HepG2 (cell line): ENCODE results near the gene NET1. TPM values are rescaled to one million over a fixed set of nuclear protein-coding genes. Genes with fewer than 3 reads are reported as not detected.

ENCODE experiments used
- ATAC-seq: fragments of 200-7000 bp; cut with Tn5 transposase; 3 replicates; pipeline ENCODE4 v1.9.1; 2020; ENCODE audit warnings: mild to moderate bottlenecking, moderate library complexity
- BruUV-seq: library from RNA; stranded (reverse); fragments of 400-500 nt; replicated peaks from 2 replicates; lab custom pipeline; 2021; lab: Mats Ljungman, UMichigan
- CTCF ChIA-PET: fragments of 300-600 bp; formaldehyde crosslinking; extraction: SDS; loops from one replicate; lab custom pipeline; 2021; ENCODE audit warnings: low total read pairs, inconsistent platforms, low intra/inter-chr PET ratio; lab: Yijun Ruan, JAX
- POLR2A ChIA-PET: fragments of 350-600 bp; sonication (Branson Sonifier 250); formaldehyde crosslinking; loops from one replicate; lab custom pipeline; 2020; ENCODE audit warnings: antibody characterized with exemption, inconsistent platforms; lab: Yijun Ruan, JAX
- DNase-seq: peaks from one replicate; pipeline ENCODE4 v3.0.0-alpha.2; 2015; ENCODE audit warnings: low spot score
- FAIRE-seq: peaks from 3 replicates; lab custom pipeline; 2011; peaks lifted over from hg19 to GRCh38; lab: Jason Lieb, UNC
- H2AFZ ChIP-seq: one replicate; pipeline ENCODE4 v1.6.1; 2011; ENCODE audit warnings: low read length, inconsistent platforms
- H3K27ac ChIP-seq: fragments of 300-600 bp; 3 replicates; pipeline ENCODE4 v1.8.0; 2011; ENCODE audit warnings: mixed run types, mild to moderate bottlenecking, mixed read lengths, low read length, inconsistent platforms; ENCODE audit not compliant: insufficient read depth; ENCODE audit errors: extremely low read length
- H3K27me3 ChIP-seq, 2 experiments: fragments of 200-600 bp in 1 of 2; 2 replicates in 1 of 2; 3 replicates in 1 of 2; pipeline versions ENCODE4 v1.6.0 to v1.8.0; 2011; ENCODE audit warnings: low read length in 2 of 2, mild to moderate bottlenecking in 2 of 2, moderate library complexity in 2 of 2, inconsistent platforms in 1 of 2; ENCODE audit not compliant: insufficient read depth in 2 of 2, control insufficient read depth in 1 of 2
- H3K36me3 ChIP-seq, 2 experiments: fragments of 200-600 bp in 1 of 2; replicated peaks in 1 of 2; 2 replicates in 1 of 2; 3 replicates in 1 of 2; pipeline versions ENCODE4 v1.5.1 to v1.8.0; 2011; ENCODE audit warnings: low read length in 2 of 2, inconsistent platforms in 1 of 2; ENCODE audit not compliant: insufficient read depth in 2 of 2, control insufficient read depth in 1 of 2
- H3K4me1 ChIP-seq: 2 replicates; pipeline ENCODE4 v1.5.1; 2012; ENCODE audit warnings: low read length, inconsistent platforms; ENCODE audit not compliant: insufficient read depth
- H3K4me2 ChIP-seq: 2 replicates; pipeline ENCODE4 v1.6.0; 2011; ENCODE audit warnings: low read depth, low read length, inconsistent platforms
- H3K4me3 ChIP-seq, 3 experiments: fragments of 200-600 bp in 1 of 3; sonication (generic), shearing (Covaris generic) in 1 of 3; replicated peaks in 1 of 3; 2 replicates each; pipeline ENCODE4 v1.5.1; 2011 to 2016; ENCODE audit warnings: low read length in 3 of 3, inconsistent platforms in 2 of 3, low read depth in 2 of 3, mild to moderate bottlenecking in 2 of 3, control low read depth in 1 of 3, mixed read lengths in 1 of 3; ENCODE audit not compliant: insufficient read depth in 1 of 3
- H3K79me2 ChIP-seq: one replicate; pipeline ENCODE4 v1.6.1; 2011; ENCODE audit warnings: low read length, inconsistent platforms; ENCODE audit not compliant: insufficient read depth
- H3K9ac ChIP-seq: 2 replicates; pipeline ENCODE4 v1.6.0; 2011; ENCODE audit warnings: mild to moderate bottlenecking, low read depth, low read length, inconsistent platforms; ENCODE audit not compliant: insufficient read depth
- H3K9me3 ChIP-seq: 2 replicates; pipeline ENCODE4 v1.5.1; 2012; ENCODE audit warnings: mild to moderate bottlenecking, low read length
- H4K20me1 ChIP-seq: 2 replicates; pipeline ENCODE4 v1.6.0; 2011; ENCODE audit warnings: inconsistent platforms, mild to moderate bottlenecking, low read length, moderate library complexity; ENCODE audit not compliant: insufficient read depth
- CBFB ChIP-seq: sonication (generic); formaldehyde crosslinking; IDR thresholded peaks from 2 replicates; pipeline ENCODE4 v1.4.0; 2020; ENCODE audit warnings: missing genetic modification reagents
- GPBP1L1 ChIP-seq: sonication (generic); formaldehyde crosslinking; IDR thresholded peaks from 2 replicates; pipeline ENCODE4 v1.5.0; 2020; ENCODE audit warnings: mild to moderate bottlenecking, missing genetic modification reagents
- KAT2B ChIP-seq: fragments of 150-350 bp; IDR thresholded peaks from 2 replicates; pipeline ENCODE4 v1.6.1; 2014; ENCODE audit warnings: low read depth, low read length, borderline replicate concordance
- MEF2D ChIP-seq: sonication (generic); formaldehyde crosslinking; IDR thresholded peaks from 2 replicates; pipeline ENCODE4 v1.5.1; 2020; ENCODE audit warnings: mild to moderate bottlenecking, missing genetic modification reagents
- NFE2L1 ChIP-seq: sonication (generic); formaldehyde crosslinking; IDR thresholded peaks from 2 replicates; pipeline ENCODE4 v1.4.0; 2020; ENCODE audit warnings: missing genetic modification reagents, mild to moderate bottlenecking, borderline replicate concordance
- NFRKB ChIP-seq: fragments of 450-650 bp; IDR thresholded peaks from 2 replicates; pipeline ENCODE4 v1.6.1; 2017
- TFDP1 ChIP-seq: IDR thresholded peaks from 2 replicates; pipeline ENCODE4 v1.6.1; 2016; ENCODE audit warnings: missing compliant biosample characterization, missing genetic modification reagents, borderline replicate concordance
- ZNF24 ChIP-seq: fragments of 450-650 bp; IDR thresholded peaks from 2 replicates; pipeline ENCODE4 v1.6.1; 2017; ENCODE audit warnings: antibody characterized with exemption, mild to moderate bottlenecking
- ZNF292 ChIP-seq: sonication (generic); formaldehyde crosslinking; IDR thresholded peaks from 2 replicates; pipeline ENCODE4 v1.8.1; 2022; ENCODE audit warnings: mild to moderate bottlenecking, low read depth, missing genetic modification reagents, borderline replicate concordance
- ZNF772 ChIP-seq: sonication (generic); formaldehyde crosslinking; IDR thresholded peaks from 2 replicates; pipeline ENCODE4 v1.5.0; 2020; ENCODE audit warnings: mild to moderate bottlenecking, missing genetic modification reagents
- WGBS: methylation state at CpG from one replicate; pipeline ENCODE4 v1.1.6; 2017; ENCODE audit warnings: low lambda C conversion rate; 5-methylcytosine and 5-hydroxymethylcytosine counted together
- in situ Hi-C: cut with HindIII; loops from 2 replicates; pipeline ENCODE4 v1.10.0; 2017; ENCODE audit warnings: low pct_unique_long_range_greater_than_20kb; ENCODE audit not compliant: extremely low pct_ligation_motif_present
- intact Hi-C: fragments of 100-400 bp; cut with micrococcal nuclease; formaldehyde crosslinking; loops from one replicate; pipeline ENCODE4 v1.10.0; 2022; ENCODE audit not compliant: unreplicated experiment
- polyA plus RNA-seq, 8 experiments: library from polyadenylated mRNA; depleted of rRNA in 3 of 8; stranded (reverse) in 7 of 8; unstranded in 1 of 8; fragments of >200 nt; fragmentation: Illumina TruSeq in 4 of 8; extraction: Trizol in 4 of 8; gene quantifications; 2 replicates each; pipeline versions ENCODE4 v1.2.1 to v1.2.3, GENCODE V29; 2011 to 2016; ENCODE audit warnings: low read depth in 4 of 8, missing spikeins in 1 of 8, mixed read lengths in 1 of 8; ENCODE audit not compliant: insufficient read depth in 1 of 8
- total RNA-seq, 5 experiments: library from RNA; depleted of rRNA; stranded (reverse); fragments of >200 nt; fragmentation: Illumina TruSeq; extraction: Trizol; gene quantifications; 2 replicates each; pipeline ENCODE4 v1.2.3, GENCODE V29; 2016; ENCODE audit warnings: low read depth in 1 of 5

The NET1 gene
- total and polyA plus RNA-seq, 2 of the 13 experiments (the other 11 are each of a cell fraction or from before 2014, with no cell fraction given), result 48.1 to 65.8 TPM

GRCh38 chr10:5362873-5363272, 49.5 kb upstream of the NET1 start:
- POLR2A ChIA-PET, result no interaction called here

GRCh38 chr10:5364374-5364773, 48.0 kb upstream of the NET1 start:
- Histone ChIP-seq H3K79me2 (no peaks in the 10 kb centered on the region), H3K4me2 (peak overlapping the region; percentile 71; the same call in 1 of the 2 replicates), H3K36me3 (no peaks in the 10 kb centered on the region), H3K4me3 (peak overlapping the region in 1 of 3 experiments; percentile 29; a peak in 1 of 6 replicates), H3K9ac (no peak overlapping the region), H3K27me3 (peaks cover 0 to 54% of the 10 kb centered on the region in 2 experiments), H3K9me3 (no peaks in the 10 kb centered on the region), H4K20me1 (no peaks in the 10 kb centered on the region), H3K4me1 (peaks cover 24% of the 10 kb centered on the region), H2AFZ (no peak overlapping the region), H3K27ac (no peak overlapping the region)
- WGBS, result 59% methylated on average over 11 of the region's 11 CpGs
- in situ Hi-C loops, result no loop called here
- ATAC-seq, result no peak
- no peak for DNase-seq
- BruUV-seq, result no TSS peak
- FAIRE-seq, result no peak
- intact Hi-C loops, result no loop called here
- POLR2A ChIA-PET, result no interaction called here
- CTCF ChIA-PET, result no interaction called here
- TF ChIP-seq NFE2L1 (CRISPR knock-in tag) (no peak), ZNF772 (CRISPR knock-in tag) (no peak), NFRKB (no peak), TFDP1 (no peak), ZNF292 (no peak), MEF2D (CRISPR knock-in tag) (no peak), CBFB (CRISPR knock-in tag) (no peak), KAT2B (no peak)

More at GRCh38 chr10:5362873-5363272, 49.5 kb upstream of the NET1 start:
- Histone ChIP-seq H3K27me3 (peaks cover 0 to 54% of the 10 kb centered on the region in 2 experiments), H2AFZ (no peak overlapping the region), H3K36me3 (no peaks in the 10 kb centered on the region), H3K27ac (no peak overlapping the region), H3K4me3 (no peak overlapping the region), H3K4me2 (no peak overlapping the region), H3K4me1 (peaks cover 24% of the 10 kb centered on the region), H3K9me3 (no peaks in the 10 kb centered on the region), H4K20me1 (no peaks in the 10 kb centered on the region), H3K79me2 (no peaks in the 10 kb centered on the region), H3K9ac (no peak overlapping the region)
- BruUV-seq, result no TSS peak
- FAIRE-seq (no peak), DNase-seq (no peak), ATAC-seq (no peak)
- TF ChIP-seq GPBP1L1 (CRISPR knock-in tag) (no peak), ZNF24 (peak; percentile 89)
- CTCF ChIA-PET, result no interaction called here
- in situ Hi-C loops, result no loop called here
- intact Hi-C loops, result no loop called here
